ENCODE results near the gene KAT7. TPM values are rescaled to one million over a fixed set of nuclear protein-coding genes. Genes with fewer than 3 reads are reported as not detected.
A peak's percentile ranks its signal among the peaks of the same experiment; 100 is the strongest.

KAT7 gene
- total RNA-seq, 1 donor from 2014 or later: 33.1 TPM

- Mint-ChIP-seq H3K27ac (ENCODE audit: unreplicated experiment) (no peak overlapping the region), H3K9me3 (ENCODE audit: low read depth) (no peaks in the 10 kb centered on the region), H3K4me1 (ENCODE audit: low read depth) (peaks cover 49% of the 10 kb centered on the region), H3K36me3 (ENCODE audit: low read depth) (peaks cover 13% of the 10 kb centered on the region), H3K27me3 (ENCODE audit: low read depth) (no peaks in the 10 kb centered on the region), H3K4me3 (ENCODE audit: unreplicated experiment) (no peak overlapping the region)
- DNase-seq (ENCODE audit: low spot score): no peak
- TF ChIP-seq CTCF (IDR thresholded peaks at IDR 0.05): no peak
These were observed 45.8 kb downstream of the KAT7 start for GRCh38 chr17:49834118-49834743.

- Mint-ChIP-seq H3K36me3 (ENCODE audit: low read depth) (peaks cover 13% of the 10 kb centered on the region), H3K4me3 (ENCODE audit: unreplicated experiment) (peak overlapping the region; percentile 5), H3K4me1 (ENCODE audit: low read depth) (peaks cover 38% of the 10 kb centered on the region), H3K27ac (ENCODE audit: unreplicated experiment) (peak overlapping the region; percentile 88), H3K9me3 (ENCODE audit: low read depth) (no peaks in the 10 kb centered on the region), H3K27me3 (ENCODE audit: low read depth) (no peaks in the 10 kb centered on the region)
- TF ChIP-seq CTCF (IDR thresholded peaks at IDR 0.05): no peak
- DNase-seq (ENCODE audit: low spot score): no peak
These were observed 47.0 kb downstream of the KAT7 start for GRCh38 chr17:49835472-49835871.

- peak overlapping the region; percentile 88 for H3K27ac Mint-ChIP-seq (ENCODE audit: unreplicated experiment)
These were observed 47.9 kb downstream of the KAT7 start for GRCh38 chr17:49836111-49837030.

GRCh38 chr17:49839455-49839854 is 51.0 kb downstream of the KAT7 start:
- H3K4me3 Mint-ChIP-seq (ENCODE audit: unreplicated experiment): no peak overlapping the region
- no peaks in the 10 kb centered on the region for H3K27me3 Mint-ChIP-seq (ENCODE audit: low read depth)
- peaks cover under 1% of the 10 kb centered on the region for H3K36me3 Mint-ChIP-seq (ENCODE audit: low read depth)
- no peaks in the 10 kb centered on the region for H3K9me3 Mint-ChIP-seq (ENCODE audit: low read depth)
- peaks cover 30% of the 10 kb centered on the region for H3K4me1 Mint-ChIP-seq (ENCODE audit: low read depth)
- no peak overlapping the region for H3K27ac Mint-ChIP-seq (ENCODE audit: unreplicated experiment)
- no peak for TF ChIP-seq CTCF (IDR thresholded peaks at IDR 0.05)
- DNase-seq (ENCODE audit: low spot score): no peak

More at GRCh38 chr17:49836111-49837030, 47.9 kb downstream of the KAT7 start:
- Mint-ChIP-seq H3K9me3 (ENCODE audit: low read depth) (no peaks in the 10 kb centered on the region), H3K27me3 (ENCODE audit: low read depth) (no peaks in the 10 kb centered on the region), H3K4me3 (ENCODE audit: unreplicated experiment) (peak overlapping the region; percentile 36), H3K36me3 (ENCODE audit: low read depth) (peaks cover 13% of the 10 kb centered on the region), H3K4me1 (ENCODE audit: low read depth) (peaks cover 29% of the 10 kb centered on the region)
- TF ChIP-seq CTCF (IDR thresholded peaks at IDR 0.05): no peak
- DNase-seq (ENCODE audit: low spot score): no peak

- no peak for DNase-seq (ENCODE audit: low spot score)
- Mint-ChIP-seq H3K36me3 (ENCODE audit: low read depth) (no peaks in the 10 kb centered on the region), H3K4me1 (ENCODE audit: low read depth) (peaks cover 27% of the 10 kb centered on the region), H3K27ac (ENCODE audit: unreplicated experiment) (no peak overlapping the region), H3K4me3 (ENCODE audit: unreplicated experiment) (no peak overlapping the region), H3K27me3 (ENCODE audit: low read depth) (no peaks in the 10 kb centered on the region), H3K9me3 (ENCODE audit: low read depth) (no peaks in the 10 kb centered on the region)
- peak; percentile 21 for TF ChIP-seq CTCF (IDR thresholded peaks at IDR 0.05)
These were observed 53.1 kb downstream of the KAT7 start for GRCh38 chr17:49841548-49841947.
